NT2/D1 (cell line): ENCODE measurements around the gene NXPE3.

ENCODE experiments used
- SUZ12 ChIP-seq: IDR thresholded peaks from 2 replicates; pipeline ENCODE4 v1.6.1; 2011; ENCODE audit not compliant: insufficient read length, insufficient read depth; ENCODE audit errors: extremely low read depth
- YY1 ChIP-seq: IDR thresholded peaks from 2 replicates; pipeline ENCODE4 v1.6.1; 2011; ENCODE audit not compliant: insufficient read length, insufficient read depth

- TF ChIP-seq SUZ12 (no peak), YY1 (no peak)
Observed at GRCh38 chr3:101842245-101842934, 63.4 kb downstream of the NXPE3 start.
